HCT116 (cell line): ENCODE measurements around the gene ABHD14A. TPM values are rescaled to one million over a fixed set of nuclear protein-coding genes. Genes with fewer than 3 reads are reported as not detected.

Experiments
- ATAC-seq: fragments of 200-7000 bp; cut with Tn5 transposase; 2 replicates; pipeline ENCODE4 v1.9.1; 2020; ENCODE audit warnings: mild to moderate bottlenecking, moderate library complexity
- BruUV-seq: library from RNA; stranded (reverse); fragments of 400-500 nt; replicated peaks from 2 replicates; lab custom pipeline; 2021; lab: Mats Ljungman, UMichigan
- CTCF ChIA-PET: fragments of 300-600 bp; sonication (Branson Sonifier 250); formaldehyde crosslinking; loops from one replicate; lab custom pipeline; 2021; ENCODE audit warnings: antibody characterized with exemption; lab: Charles Lee
- POLR2A ChIA-PET: fragments of 300-600, 350-600 bp; sonication (Branson Sonifier 250); formaldehyde crosslinking; loops from one replicate; lab custom pipeline; 2021; ENCODE audit warnings: antibody characterized with exemption; lab: Charles Lee
- RAD21 ChIA-PET, 2 experiments: fragments of 300-600 bp; sonication (Branson Sonifier 250); formaldehyde crosslinking; loops; one replicate each; lab custom pipeline; 2023; ENCODE audit warnings: low total read pairs in 2 of 2; ENCODE audit not compliant: uncharacterized antibody in 2 of 2, unreplicated experiment in 2 of 2, low non-redundant PET in 1 of 2; lab: Charles Lee
- DNase-seq: peaks from one replicate; pipeline ENCODE4 v3.0.0-alpha.2; 2010; ENCODE audit warnings: low read depth, low spot score
- H2AFZ ChIP-seq: fragments of 200-600 bp; shearing (Covaris generic), sonication (generic); 2 replicates; pipeline ENCODE4 v1.6.1; 2017; ENCODE audit warnings: low read depth, mixed run types, mixed read lengths, antibody characterized with exemption, low read length; ENCODE audit not compliant: poor library complexity, severe bottlenecking
- H3K27ac ChIP-seq: 2 replicates; pipeline ENCODE4 v1.5.1; 2012; ENCODE audit warnings: low read depth, low read length
- H3K27me3 ChIP-seq: fragments of 200-600 bp; sonication (generic); 2 replicates; pipeline ENCODE4 v1.6.1; 2016; ENCODE audit warnings: mixed run types, low read length, mixed read lengths; ENCODE audit not compliant: insufficient read depth
- H3K36me3 ChIP-seq, 2 experiments: fragments of 200-500 bp in 1 of 2; fragments of 200-600 bp in 1 of 2; sonication (Bioruptor generic) in 1 of 2; sonication (generic) in 1 of 2; 2 replicates each; pipeline versions ENCODE4 v1.5.1 to v1.6.1; 2014 to 2016; ENCODE audit warnings: low read length in 2 of 2, inconsistent platforms in 1 of 2, mixed read lengths in 1 of 2, mixed run types in 1 of 2; ENCODE audit not compliant: insufficient read depth in 2 of 2, control insufficient read depth in 1 of 2
- H3K4me1 ChIP-seq, 2 experiments: fragments of 200-600 bp in 1 of 2; sonication (generic) in 1 of 2; 2 replicates each; pipeline versions ENCODE4 v1.5.1 to v1.6.1; 2012 to 2017; ENCODE audit warnings: low read length in 2 of 2, inconsistent platforms in 1 of 2, mild to moderate bottlenecking in 1 of 2, mixed read lengths in 1 of 2, mixed run types in 1 of 2, moderate library complexity in 1 of 2; ENCODE audit not compliant: insufficient read depth in 2 of 2, control insufficient read depth in 1 of 2
- H3K4me2 ChIP-seq: fragments of 200-600 bp; sonication (generic); 2 replicates; pipeline ENCODE4 v1.6.1; 2017; ENCODE audit warnings: mixed run types, low read length, mixed read lengths
- H3K4me3 ChIP-seq, 2 experiments: fragments of 200-600 bp in 1 of 2; sonication (generic) in 1 of 2; replicated peaks in 1 of 2; 2 replicates each; pipeline ENCODE4 v1.5.1; 2011 to 2016; ENCODE audit warnings: low read length in 2 of 2, control low read depth in 1 of 2, low read depth in 1 of 2, mild to moderate bottlenecking in 1 of 2, mixed read lengths in 1 of 2, mixed run types in 1 of 2
- H3K79me2 ChIP-seq: fragments of 200-600 bp; sonication (generic); 2 replicates; pipeline ENCODE4 v1.6.1; 2017; ENCODE audit warnings: mild to moderate bottlenecking, mixed run types, low read length, moderate library complexity, mixed read lengths; ENCODE audit not compliant: insufficient read depth
- H3K9ac ChIP-seq: fragments of 200-600 bp; sonication (generic); 2 replicates; pipeline ENCODE4 v1.6.1; 2016; ENCODE audit warnings: low read length, mixed read lengths
- H3K9me2 ChIP-seq: fragments of 200-600 bp; sonication (generic), shearing (Covaris generic); 2 replicates; pipeline ENCODE4 v1.6.1; 2017; ENCODE audit warnings: mixed run types, mild to moderate bottlenecking, moderate library complexity; ENCODE audit not compliant: insufficient read depth
- H3K9me3 ChIP-seq, 2 experiments: fragments of 200-500 bp in 1 of 2; fragments of 200-600 bp in 1 of 2; sonication (Bioruptor generic) in 1 of 2; sonication (generic) in 1 of 2; 2 replicates each; pipeline ENCODE4 v1.6.1; 2014 to 2017; ENCODE audit warnings: low read length in 2 of 2, mixed read lengths in 2 of 2, inconsistent platforms in 1 of 2, low read depth in 1 of 2, mild to moderate bottlenecking in 1 of 2, mixed run types in 1 of 2, moderate library complexity in 1 of 2; ENCODE audit not compliant: control insufficient read depth in 1 of 2, insufficient read depth in 1 of 2
- H4K20me1 ChIP-seq: fragments of 200-600 bp; sonication (generic), shearing (Covaris generic); 2 replicates; pipeline ENCODE4 v1.6.1; 2017; ENCODE audit warnings: mixed run types, mild to moderate bottlenecking, moderate library complexity; ENCODE audit not compliant: insufficient read depth
- ELF1 ChIP-seq: IDR thresholded peaks from 2 replicates; pipeline ENCODE4 v1.6.1; 2012; ENCODE audit warnings: low read depth, borderline replicate concordance
- REST ChIP-seq: IDR thresholded peaks from 2 replicates; pipeline ENCODE4 v1.6.1; 2012; ENCODE audit warnings: low read depth
- ZFX ChIP-seq: fragments of 450-650 bp; IDR thresholded peaks from 2 replicates; pipeline ENCODE4 v1.6.1; 2017
- intact Hi-C: fragments of 100-400 bp; cut with micrococcal nuclease; formaldehyde crosslinking; loops from 2 replicates; pipeline ENCODE4 v1.10.0; 2022
- total RNA-seq: library from RNA; stranded (reverse); gene quantifications from one replicate; pipeline ENCODE4 v1.2.1, GENCODE V29; 2021; ENCODE audit not compliant: unreplicated experiment

ABHD14A gene
- total RNA-seq, 1 experiment from 2014 or later, result 11.6 TPM

GRCh38 chr3:51966922-51967383 lies 7.9 kb upstream of the ABHD14A start:
- H3K79me2 ChIP-seq, result peaks cover 28% of the 10 kb centered on the region
- H3K27me3 ChIP-seq, result no peaks in the 10 kb centered on the region
- no peaks in the 10 kb centered on the region for H3K9me2 ChIP-seq
- CTCF ChIA-PET, result interaction anchor here (0.6 to 1.7 kb wide), 3 partner anchors 8 to 25 kb away, joined by 4 to 6 read pairs (median 5); partner anchors contain the start of genes ABHD14A, PARP3 and RRP9
- H3K27ac ChIP-seq, result peak overlapping the region; percentile 81
- POLR2A ChIA-PET, result interaction anchor here (1.2 kb wide), 1 partner anchor 24 kb away, joined by 4 read pairs; no protein-coding TSS in a partner anchor
- peaks cover 5 to 18% of the 10 kb centered on the region in 2 experiments; a peak in 2 of 4 replicates for H3K36me3 ChIP-seq
- no peak for TF ChIP-seq REST
- TF ChIP-seq ZFX, result peak; percentile 46; the same call in 1 of the 2 replicates
- TF ChIP-seq ELF1, result no peak
- H3K4me3 ChIP-seq, result peak overlapping the region; percentile 61 to 67
- H3K9ac ChIP-seq, result peak overlapping the region; percentile 74
- intact Hi-C loops, result no loop called here
- DNase-seq, result no peak
- H2AFZ ChIP-seq, result no peak overlapping the region
- 0 out of 2 replicates have a peak, but pooled peaks cover 4% of the 10 kb centered on the region for H4K20me1 ChIP-seq
- peak; percentile 46 for ATAC-seq
- H3K4me2 ChIP-seq, result peak overlapping the region; percentile 90
- no TSS peak for BruUV-seq
- RAD21 ChIA-PET, result no interaction called here
- H3K4me1 ChIP-seq, result peaks cover 23 to 52% of the 10 kb centered on the region in 2 experiments
- no peaks in the 10 kb centered on the region for H3K9me3 ChIP-seq
